Activated naive CD4-positive, alpha-beta T cell treated with anti-CD3 and anti-CD28 coated beads, Interleukin-2, amount 50 U/mL, for 16 hours (primary cell): ENCODE results near the gene MTMR10.

Source experiments
- DNase-seq: peaks from one replicate; pipeline ENCODE4 v3.0.0-alpha.2; 2020

The MTMR10 gene

DNA sequence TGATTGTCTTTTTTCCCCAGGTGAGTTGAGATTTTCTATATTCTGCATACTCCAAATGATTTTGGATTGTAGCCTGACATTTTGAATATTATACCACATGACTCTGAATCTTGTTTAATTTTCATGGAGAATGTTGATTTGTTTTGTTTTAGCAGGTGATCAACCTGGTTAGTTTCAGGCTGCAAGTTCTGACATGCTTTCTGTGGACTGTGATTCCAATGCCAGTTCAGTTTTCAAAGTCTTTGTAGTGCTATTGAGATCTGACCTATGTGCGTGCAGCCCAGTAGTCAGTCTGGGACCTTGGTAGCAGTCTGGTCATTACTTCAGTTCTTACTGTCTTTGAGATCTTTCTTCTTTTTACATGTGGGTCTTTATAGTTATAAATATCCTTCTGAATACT is 18.6 kb upstream of the MTMR10 start:
- no peak for DNase-seq

DNA sequence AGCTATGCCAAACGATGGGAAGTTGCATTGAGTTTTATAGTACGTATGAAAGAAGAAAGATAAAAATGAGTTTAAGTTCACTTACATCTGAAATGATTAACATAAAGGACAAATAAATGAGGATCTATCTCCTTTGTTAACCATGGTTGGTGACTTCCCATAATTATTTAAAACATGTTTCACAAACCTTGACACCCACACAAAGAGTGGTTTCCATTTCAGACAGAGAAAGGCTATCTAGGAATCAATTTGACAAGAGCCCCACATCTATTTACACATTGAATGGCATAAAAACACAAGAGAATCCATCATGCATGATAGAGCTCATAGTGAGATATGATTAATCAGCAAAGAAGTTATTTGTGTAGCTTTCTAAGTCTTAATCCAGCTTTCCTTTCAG is 14.2 kb upstream of the MTMR10 start:
- no peak for DNase-seq

DNA sequence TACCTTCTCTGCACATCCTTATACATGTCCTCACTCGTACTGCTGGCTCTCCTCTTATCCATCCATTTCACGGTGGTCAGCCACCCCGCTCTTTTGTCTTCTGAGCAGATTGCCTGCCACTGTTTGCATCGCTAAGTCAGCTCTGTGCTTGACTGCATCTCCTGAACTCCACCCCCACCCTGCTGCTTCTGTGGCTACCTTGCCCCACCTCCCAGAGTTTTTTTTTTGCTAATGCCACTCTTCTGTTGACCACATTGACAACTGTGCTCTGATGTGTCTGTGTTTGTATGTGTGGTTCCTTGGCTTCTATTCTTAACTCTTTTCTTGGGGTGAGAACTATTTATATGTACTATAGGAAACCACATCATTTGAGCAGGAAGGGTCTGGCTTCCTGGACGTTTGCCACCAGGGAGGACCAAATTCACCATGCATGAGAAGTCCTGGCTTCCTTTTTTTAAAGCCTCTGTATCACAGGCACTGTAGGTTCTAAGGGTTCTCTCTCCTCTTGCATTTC is 12.8 kb upstream of the MTMR10 start:
- DNase-seq, result no peak

DNA sequence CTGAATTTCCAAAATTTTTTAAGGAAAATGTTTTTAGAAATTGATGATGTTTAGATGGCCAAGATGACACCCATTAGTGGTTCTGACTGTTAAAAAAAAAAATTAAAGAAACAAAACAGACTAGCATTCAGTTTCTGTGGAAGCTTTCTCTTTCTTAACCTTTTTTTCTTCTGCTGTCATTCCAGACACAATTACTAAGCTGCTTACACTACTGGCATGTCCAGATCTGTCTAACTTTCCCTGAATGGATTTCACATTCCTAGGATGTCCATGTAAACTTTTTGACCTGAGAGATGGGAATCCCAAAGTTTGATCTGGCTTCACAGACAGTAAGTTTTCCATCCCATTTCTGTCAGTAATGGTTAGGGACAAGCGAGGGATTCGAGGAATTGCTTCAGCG is 10.3 kb upstream of the MTMR10 start:
- DNase-seq, result no peak

DNA sequence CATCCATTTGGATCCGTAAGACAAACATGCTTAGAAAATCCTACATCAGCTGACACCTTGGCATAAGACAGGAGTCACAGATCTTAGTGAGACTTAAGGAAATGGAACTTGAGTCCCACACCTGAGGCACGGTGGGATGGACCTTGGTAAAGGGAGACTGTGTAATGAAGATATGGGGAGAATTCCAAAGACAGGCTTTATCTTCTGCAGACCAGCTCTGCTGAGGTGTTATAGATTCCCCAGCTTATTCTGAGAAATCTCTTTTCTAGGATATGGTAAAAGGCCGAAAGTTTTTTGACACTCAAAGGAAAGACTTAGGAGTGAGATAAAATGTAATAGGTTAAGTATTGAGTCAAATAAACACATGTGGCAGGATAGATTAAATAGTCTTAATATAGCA is 8.3 kb upstream of the MTMR10 start:
- no peak for DNase-seq

DNA sequence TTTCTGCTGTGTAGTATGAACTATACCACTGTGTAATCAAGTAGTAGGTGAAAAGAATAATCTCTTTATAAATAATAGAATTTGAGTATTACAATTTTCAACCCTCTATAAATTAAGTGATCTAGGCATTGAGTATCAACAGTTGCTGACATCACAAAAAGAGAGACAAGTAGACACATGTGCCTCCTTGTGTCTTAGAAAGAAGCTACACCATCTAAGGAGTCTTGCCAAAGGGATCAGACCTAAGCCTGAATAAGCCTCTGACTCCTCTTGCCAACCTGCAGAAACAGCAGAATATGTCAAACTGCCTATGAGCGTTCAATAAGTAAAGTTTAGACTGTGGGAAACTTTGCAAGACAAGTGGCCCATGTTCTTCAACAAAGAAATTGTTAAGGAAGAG is 5.8 kb upstream of the MTMR10 start:
- DNase-seq, result no peak

DNA sequence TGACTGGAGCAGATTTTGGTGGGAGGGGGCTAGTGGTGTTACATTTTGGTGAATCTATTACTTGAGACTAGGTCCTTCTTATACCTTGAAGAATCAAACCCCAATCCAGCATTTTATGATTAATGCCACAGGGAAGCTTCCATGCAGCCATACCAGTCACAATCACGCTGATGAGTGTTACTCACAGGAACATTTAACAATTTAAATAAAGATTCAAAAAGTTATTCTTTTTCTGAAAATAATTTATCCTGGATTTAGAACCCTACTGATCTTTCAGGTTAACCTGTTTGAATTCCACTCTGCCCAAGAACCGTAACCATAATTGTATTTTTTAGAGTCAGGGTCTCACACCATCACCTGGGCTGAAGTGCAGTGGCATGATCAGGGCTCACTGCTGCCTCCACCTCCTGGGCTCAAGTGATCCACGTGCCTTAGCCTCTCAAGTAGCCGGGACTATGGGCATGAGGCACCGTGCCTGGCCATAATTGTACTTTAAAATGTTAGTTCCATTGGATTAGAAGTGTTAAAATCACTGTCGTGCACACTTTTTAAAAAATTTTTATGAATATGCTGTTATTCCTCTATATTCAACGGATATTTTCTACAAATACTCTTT is 929 bp upstream of the MTMR10 start:
- DNase-seq, result no peak

DNA sequence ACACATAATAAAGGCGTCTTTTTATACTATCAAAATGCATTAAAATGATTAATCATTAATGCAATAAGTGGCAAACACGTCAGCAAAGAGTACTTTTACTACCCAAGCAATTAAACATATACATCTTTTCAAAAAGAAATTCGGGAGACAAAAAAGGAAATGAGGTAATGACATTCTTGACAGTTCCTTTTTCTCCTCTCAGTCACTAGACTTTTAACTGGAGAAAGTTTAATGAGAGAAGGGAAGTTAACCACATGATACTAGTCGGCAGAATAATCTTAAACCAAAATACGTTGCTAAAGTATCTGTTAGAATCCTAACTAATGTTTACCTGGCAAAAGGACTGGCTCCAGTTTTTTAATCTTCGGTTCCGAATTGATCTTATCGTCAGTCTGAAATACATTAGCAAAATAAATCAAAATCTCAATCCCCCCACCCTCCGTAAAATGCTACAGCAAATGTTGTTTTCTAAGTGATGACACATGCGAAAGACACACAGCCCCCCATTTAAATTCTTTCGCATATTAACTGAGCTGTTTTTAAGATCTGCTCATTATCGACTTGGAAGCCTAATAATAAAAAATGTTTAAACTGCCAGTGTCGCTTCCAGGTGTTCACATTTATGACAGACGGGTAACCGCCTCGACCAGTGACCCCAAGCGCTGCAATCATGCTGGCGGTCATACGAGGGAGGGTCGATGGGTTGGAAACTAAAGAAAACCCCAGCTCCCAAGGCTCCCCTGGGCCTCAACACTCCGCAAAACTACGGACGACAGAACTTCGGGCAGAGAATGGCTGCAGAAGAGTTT is 778 bp downstream of the MTMR10 start:
- no peak for DNase-seq

DNA sequence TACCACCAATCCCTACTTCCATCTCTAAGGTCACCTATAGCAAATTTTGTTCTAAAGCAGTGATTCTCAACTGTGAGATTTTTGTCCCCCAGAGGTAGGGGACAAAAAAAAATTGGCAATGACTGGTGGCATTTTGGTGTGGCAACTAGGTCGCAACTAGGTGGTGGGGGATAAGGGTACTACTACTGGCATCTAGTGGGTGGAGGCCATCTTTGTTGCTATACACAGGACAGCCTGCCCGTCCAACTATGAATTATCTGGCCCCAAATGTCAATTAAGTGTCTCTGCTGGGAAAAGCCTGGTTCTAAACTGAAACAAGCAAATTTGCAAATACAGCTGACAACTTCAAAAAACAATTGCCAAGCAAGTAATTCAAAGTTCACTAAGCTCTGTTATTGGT is 1.4 kb downstream of the MTMR10 start:
- DNase-seq, result no peak

DNA sequence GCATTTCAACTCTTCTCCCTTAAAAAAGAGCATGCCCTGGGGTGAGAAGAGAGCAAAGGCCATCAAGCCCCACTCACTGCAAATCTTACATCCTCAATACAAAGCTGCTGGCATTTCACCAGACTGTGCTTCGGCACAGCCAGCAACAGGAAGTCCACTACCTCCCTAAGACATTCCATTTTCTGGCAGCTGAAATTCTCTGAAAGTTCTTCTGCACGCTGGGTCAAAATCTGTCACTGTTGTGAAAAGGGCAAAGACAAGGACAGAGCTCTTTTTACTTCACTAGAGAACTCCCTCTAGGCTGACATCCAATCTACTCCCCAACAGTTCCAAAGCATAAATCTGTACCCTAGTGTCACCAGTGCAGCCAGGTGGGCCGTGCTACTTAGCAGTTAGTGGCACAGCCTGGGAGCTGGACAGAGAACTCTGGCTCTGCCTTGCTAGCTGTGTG is 6.3 kb downstream of the MTMR10 start:
- no peak for DNase-seq

DNA sequence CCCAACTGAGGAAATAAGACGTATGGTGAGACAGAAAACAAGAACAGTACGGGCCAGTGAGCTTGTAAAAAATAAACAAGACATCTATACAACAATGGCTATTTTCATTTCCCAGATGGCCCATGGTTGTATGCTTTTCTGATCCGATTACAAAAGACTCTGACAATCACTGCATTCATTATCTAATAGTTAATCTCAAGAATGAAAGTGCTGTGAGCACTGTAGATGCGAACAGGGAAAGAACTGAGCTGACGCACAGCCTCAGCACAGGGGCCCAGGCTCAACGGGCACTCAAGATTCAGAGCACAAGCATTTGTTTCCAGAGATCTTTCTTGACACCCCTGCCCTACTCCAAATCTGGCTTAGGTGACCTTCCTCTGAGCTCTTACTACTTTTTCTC is 6.9 kb downstream of the MTMR10 start:
- DNase-seq, result no peak

DNA sequence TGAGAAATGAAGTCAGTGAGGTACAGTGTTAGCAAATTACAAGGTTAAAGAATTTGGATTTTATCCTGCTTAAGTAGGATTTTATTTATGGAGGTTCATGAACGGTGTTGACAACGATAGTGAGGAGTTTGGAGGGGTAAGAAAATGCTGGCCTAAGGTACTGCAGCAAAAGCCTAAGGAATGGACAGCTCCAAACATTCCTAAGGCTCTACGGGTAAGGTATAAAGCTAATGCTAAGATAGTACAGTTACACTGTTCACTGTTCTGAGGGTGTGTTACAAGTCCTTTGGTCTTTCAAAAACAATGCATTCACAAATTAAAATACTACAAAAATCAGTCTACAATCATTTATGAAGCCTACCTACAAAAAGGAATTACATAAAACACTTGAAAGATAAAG is 7.3 kb downstream of the MTMR10 start:
- DNase-seq, result no peak

DNA sequence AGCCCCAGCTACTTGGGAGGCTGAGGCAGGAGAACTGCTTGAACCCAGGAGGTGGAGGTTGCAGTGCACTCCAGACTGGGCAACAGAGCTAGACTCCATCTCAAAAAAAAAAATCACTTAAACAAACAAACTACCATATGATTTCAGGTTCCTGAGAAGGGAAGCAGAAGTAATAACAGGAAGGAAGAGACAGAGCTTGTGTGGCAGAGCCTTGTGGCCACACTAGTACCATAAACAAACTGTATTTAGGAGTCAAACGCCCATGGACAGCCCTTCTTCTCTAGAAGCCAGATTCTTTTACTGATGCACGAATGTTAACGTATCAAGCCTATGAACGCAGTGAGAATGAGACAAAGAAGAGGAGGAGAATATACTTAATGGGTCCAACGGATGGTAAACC is 12.0 kb downstream of the MTMR10 start:
- no peak for DNase-seq

DNA sequence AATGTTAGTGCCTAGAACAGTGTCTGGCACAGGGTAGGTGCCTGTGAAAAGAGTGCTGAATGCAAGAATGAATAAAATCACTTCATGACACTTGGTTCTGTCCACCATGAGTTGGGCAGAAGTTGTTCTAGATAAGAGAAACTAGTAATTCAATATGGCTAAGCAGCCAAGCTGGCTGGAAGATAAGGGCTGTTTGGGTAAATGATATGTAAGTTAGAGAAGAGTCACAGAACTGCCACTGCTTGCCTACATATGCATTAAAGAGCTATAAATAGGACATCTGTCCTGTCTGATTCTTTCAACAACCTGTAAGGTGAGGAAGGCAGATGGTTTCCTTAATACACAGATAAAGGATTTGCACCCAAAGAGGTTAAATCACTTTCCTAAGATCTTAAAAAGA is 13.1 kb downstream of the MTMR10 start:
- no peak for DNase-seq

DNA sequence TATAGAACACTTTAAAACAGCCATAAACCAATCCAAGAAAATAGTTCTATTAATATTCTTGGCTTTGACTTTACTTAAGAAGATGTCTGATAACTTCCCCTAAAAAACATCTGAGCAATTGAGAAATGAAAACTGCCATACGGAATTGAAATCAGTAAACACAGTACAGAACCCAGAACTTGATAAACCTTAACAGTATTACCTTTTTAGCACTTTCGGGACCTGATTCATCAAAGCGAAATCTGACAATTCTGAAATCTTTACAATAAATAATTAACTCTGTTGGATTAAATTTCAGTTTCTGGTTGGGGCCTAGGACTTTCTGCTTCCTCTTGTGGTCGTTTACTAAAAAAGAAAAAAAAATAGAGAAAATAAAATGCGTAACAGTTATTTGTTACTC is 17.3 kb downstream of the MTMR10 start:
- no peak for DNase-seq

DNA sequence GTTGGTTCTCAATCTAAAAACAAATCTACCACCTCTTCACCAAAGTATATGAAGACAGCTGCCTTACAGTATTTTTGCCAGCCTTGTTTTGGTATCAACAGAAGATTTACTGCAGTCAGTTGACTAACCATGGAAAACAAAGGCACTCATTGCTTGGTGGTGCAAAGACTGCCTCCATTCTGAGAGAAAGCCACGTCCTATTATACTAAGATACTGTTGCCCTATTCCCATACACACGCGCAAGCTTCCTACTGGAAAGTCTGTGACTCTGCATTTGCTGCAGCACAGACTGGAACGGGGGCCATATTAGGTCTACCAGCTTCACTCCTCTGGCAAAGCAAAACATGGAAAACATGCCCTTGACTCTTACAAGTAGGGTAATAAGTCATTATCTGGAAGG is 18.0 kb downstream of the MTMR10 start:
- DNase-seq, result no peak

DNA sequence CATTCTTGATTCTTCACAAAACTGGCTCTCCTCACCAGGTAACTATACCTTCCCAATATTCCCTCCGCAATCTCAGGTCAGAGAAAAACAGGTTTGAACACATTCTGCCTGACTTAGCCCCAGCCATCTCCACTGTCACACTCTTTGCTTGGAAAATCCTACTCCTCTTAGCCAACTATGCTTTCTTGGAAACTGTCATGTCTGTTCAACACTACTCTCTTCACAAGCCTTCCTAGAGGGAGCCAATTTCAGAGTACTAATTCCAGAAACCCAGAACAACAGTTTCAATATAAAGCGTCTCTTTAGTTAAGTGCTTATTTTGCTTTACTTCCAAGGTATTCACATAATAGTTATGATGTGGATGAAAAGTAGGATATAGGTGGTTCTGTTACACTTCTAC is 21.7 kb downstream of the MTMR10 start:
- no peak for DNase-seq

DNA sequence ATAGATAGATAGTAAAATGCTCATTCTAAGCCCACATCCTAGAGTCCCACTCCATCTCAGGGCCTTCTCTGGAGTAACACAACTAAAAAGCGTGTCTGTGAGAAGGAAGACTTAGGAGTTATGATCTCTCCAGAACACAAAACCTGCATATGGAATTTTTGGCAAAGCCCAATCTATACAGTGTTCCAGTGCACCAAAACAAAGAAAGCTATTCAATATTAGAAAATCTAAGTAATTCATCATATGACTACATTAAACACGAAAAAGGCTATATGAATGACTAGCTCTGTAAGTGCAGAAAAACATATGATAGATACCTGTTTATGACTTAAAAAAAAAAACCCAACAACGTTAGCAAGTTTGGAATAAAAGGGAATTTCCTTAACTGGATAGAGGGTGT is 27.7 kb downstream of the MTMR10 start:
- DNase-seq, result no peak

DNA sequence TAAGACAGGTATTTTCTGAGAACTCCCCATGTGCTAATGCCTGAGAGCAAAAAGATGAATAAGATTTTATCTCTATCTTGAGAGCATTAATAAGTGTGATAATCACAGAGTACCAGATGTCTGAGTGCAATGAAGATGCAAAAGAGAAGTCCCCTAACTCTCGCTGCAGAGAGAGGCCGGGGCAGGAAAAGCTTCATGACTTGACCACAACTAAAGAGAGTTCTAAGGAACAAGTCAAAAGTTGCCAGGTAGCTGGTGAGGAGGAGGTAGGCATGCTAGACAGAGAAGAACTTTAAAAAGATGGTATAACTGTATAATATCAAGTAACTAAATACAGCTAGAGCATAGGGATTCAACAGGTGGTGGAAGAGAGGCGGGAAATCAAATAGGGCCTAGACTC is 28.8 kb downstream of the MTMR10 start:
- no peak for DNase-seq

DNA sequence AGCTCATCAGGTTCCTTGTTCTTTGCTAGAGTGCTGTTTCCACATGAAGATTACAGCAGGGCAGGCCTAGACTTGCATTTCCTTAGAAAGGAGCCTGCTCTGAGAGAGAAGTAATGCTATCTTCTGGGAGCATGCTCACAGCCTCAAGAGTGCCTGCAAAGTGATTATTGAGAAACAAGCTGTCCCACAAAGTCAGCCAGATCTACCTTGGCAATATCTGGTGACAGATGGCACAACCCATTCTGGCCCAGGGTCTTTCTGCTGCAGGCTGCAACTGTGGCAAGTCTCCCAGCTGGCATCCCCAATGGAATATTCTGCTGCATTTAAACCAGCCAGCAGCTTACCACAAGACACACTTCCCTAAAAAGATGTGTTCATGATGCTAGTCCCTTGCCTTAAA is 29.3 kb downstream of the MTMR10 start:
- no peak for DNase-seq

DNA sequence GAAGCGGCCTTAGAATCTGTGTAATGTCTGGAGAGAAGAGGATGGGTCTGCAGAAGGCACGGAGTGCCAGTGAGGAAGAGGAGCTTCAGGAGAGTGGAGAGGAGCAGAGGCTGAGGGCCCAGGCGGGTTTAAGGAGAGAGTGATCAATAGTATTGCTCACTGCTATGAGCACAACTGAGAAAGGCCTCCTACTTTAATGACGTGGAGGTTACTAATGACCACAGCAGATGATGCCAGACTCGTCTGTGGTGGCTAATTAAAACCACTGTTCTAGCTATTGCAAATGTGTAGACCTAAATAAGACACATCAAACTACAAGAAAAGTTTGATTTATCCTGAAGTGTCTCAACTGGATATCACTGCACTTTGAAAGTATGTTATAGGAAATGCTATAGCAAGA is 33.2 kb downstream of the MTMR10 start:
- no peak for DNase-seq

DNA sequence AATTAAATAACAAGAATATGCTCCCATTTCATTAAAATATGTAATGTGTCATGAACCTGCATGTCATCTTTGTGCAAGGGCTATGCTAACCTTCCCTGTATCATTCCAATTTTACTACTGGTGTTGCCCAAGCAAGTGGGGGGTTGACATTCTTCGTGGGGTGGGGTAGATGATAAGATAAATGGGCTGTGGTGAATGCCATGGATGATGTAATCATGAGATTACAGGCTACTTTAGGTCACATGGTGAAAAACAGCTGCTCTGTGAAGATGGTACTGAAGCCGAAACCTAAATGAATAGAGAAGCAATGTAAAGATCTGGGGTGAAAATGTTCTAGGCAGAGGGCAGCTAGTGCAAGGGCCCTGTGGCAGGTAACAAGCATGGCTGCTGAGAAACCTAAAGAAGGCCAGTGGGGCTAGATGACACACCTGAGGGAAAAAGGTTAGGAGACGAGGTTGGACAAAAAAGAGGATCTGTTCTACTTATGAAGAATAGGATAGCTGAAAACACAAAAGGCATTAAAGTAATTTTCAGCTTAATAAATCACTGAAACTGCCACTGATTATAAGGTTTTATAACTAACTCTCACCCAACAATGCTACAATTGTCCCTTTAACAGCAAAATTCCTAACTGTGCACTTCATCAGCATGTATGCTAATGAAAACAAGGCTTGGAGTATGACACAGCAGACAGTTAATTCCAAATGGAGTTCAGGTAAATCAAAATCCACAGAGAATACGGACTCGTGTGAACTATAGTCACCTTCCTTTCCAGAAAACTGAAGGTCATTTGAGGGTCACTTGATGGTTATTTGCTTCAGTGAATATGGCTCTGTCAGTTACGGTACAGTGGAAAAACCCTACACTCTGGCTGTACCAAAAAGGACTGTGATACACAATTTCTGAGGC is 35.0 kb downstream of the MTMR10 start:
- no peak for DNase-seq

DNA sequence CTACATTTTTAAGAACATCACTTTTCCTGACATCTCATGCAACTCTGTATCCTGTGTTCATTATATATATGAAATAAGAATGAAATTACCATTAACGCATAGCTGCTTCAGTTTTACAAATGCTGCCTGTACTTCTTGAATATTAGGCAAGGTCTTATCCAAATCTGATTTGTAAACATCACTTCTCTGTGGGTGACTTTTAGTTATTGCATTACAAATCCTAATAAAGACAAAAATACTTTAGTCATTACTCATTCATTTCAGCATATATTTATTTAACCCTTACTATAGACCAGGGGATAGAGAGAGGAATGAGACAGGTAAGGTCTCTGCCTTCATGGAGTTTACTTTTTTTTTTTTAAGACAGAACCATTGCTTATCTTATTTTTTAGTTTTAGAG is 36.8 kb downstream of the MTMR10 start:
- no peak for DNase-seq
